ENCODE results near the gene MPZL2.

- TF ChIP-seq CTCF (IDR thresholded peaks at IDR 0.05) = no peak
- TF ChIP-seq SIN3A (IDR thresholded peaks at IDR 0.05; ENCODE audit: borderline replicate concordance, insufficient read depth, low read depth, low read length) = no peak
- no peak for TF ChIP-seq TCF7L2 (IDR thresholded peaks at IDR 0.05; ENCODE audit: low read depth, low read length)
- no peak for TF ChIP-seq POLR2AphosphoS5 (IDR thresholded peaks at IDR 0.05; ENCODE audit: low read depth, low read length)
- TF ChIP-seq, protein P1, sequence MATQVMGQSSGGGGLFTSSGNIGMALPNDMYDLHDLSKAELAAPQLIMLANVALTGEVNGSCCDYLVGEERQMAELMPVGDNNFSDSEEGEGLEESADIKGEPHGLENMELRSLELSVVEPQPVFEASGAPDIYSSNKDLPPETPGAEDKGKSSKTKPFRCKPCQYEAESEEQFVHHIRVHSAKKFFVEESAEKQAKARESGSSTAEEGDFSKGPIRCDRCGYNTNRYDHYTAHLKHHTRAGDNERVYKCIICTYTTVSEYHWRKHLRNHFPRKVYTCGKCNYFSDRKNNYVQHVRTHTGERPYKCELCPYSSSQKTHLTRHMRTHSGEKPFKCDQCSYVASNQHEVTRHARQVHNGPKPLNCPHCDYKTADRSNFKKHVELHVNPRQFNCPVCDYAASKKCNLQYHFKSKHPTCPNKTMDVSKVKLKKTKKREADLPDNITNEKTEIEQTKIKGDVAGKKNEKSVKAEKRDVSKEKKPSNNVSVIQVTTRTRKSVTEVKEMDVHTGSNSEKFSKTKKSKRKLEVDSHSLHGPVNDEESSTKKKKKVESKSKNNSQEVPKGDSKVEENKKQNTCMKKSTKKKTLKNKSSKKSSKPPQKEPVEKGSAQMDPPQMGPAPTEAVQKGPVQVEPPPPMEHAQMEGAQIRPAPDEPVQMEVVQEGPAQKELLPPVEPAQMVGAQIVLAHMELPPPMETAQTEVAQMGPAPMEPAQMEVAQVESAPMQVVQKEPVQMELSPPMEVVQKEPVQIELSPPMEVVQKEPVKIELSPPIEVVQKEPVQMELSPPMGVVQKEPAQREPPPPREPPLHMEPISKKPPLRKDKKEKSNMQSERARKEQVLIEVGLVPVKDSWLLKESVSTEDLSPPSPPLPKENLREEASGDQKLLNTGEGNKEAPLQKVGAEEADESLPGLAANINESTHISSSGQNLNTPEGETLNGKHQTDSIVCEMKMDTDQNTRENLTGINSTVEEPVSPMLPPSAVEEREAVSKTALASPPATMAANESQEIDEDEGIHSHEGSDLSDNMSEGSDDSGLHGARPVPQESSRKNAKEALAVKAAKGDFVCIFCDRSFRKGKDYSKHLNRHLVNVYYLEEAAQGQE (IDR thresholded peaks at IDR 0.05; ENCODE audit: insufficient read depth in 1 of 2, low read depth in 2 of 2, low read length in 1 of 2) = no peak
Observed at GRCh38 chr11:118272001-118272400, 7.9 kb upstream of the MPZL2 start.

Data from Panc1 (cell line).